HG03135 (cell line): Measurements from ENCODE around the gene CDK18.

Source experiments
- ATAC-seq: cut with Tn5 transposase; IDR thresholded peaks from one replicate; pipeline ENCODE4 v1.9.1; 2021; ENCODE audit warnings: mild to moderate bottlenecking, moderate library complexity; ENCODE audit not compliant: unreplicated experiment

CDK18 gene

GRCh38 chr1:205502111-205502810 lies 2.2 kb upstream of the CDK18 start:
- ATAC-seq: no peak

DNA sequence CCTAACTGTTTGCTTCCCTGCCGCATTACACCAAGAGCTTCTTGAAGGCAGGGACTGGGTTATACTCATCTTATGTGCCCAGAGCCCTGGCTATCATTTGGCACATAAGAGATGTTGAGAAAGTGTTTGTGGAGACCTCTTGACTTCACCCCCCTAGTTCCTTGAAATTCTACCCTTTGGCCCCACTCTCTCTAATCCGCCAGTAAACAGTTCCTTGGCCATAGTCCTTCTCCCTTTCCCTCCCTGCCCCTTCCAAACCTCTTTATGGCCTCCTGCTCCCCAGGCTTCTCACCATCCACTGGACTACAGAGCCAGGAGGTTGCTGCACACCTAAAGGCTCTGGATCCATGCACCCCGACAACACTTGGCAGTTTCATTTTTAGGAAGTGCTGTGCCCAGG lies 1.5 kb upstream of the CDK18 start:
- no peak for ATAC-seq

- ATAC-seq: no peak
Measured at GRCh38 chr1:205505076-205505729, 734 bp downstream of the CDK18 start.

GRCh38 chr1:205505791-205506190 lies 1.3 kb downstream of the CDK18 start:
- ATAC-seq: no peak

- ATAC-seq: no peak
Measured at GRCh38 chr1:205506409-205507200, 2.1 kb downstream of the CDK18 start.

GRCh38 chr1:205508227-205508714 lies 3.8 kb downstream of the CDK18 start:
- no peak for ATAC-seq

GRCh38 chr1:205510308-205510950 lies 6.0 kb downstream of the CDK18 start:
- no peak for ATAC-seq

DNA sequence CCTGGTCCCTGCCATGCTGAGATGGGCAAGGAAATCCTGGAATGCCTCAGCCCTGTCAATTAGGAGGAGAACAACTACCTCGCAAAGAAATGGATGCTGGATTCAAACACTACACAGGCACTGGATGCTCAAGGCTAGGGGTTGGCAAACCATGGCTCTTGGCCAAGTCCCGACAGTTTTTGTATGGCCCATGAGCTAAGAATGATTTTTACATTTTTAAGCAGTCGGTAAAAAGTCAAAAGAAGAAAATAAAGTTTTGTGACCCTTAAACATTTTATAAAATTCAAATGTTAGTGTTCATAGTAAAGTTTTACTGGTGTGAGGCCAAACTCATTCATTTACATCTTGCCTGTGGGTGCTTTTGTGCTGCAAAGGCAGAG lies 6.5 kb downstream of the CDK18 start:
- ATAC-seq: no peak

GRCh38 chr1:205512059-205513045 lies 7.9 kb downstream of the CDK18 start:
- ATAC-seq: no peak

DNA sequence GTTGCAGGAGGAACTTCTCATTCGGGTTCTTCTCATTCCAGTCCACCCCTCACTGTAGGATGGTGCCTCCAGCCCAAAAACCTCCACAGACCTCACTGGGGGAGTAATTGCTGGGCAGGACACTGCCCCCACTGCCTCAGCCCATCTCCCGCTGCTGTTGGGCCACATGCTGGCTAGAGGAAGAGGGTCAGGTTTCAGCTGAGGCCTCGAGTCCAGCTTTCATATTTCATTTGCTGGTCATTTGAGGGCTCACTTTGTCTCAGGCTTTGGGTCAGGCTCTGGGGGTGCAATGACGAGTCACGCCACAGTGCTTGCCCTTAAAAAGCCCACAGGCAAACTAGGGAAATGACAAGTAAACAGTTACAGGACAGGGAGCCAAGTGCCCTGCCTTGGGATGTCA lies 9.3 kb downstream of the CDK18 start:
- ATAC-seq: no peak

GRCh38 chr1:205514211-205515142 lies 10.0 kb downstream of the CDK18 start:
- no peak for ATAC-seq

GRCh38 chr1:205515781-205516253 lies 11.3 kb downstream of the CDK18 start:
- ATAC-seq: no peak

DNA sequence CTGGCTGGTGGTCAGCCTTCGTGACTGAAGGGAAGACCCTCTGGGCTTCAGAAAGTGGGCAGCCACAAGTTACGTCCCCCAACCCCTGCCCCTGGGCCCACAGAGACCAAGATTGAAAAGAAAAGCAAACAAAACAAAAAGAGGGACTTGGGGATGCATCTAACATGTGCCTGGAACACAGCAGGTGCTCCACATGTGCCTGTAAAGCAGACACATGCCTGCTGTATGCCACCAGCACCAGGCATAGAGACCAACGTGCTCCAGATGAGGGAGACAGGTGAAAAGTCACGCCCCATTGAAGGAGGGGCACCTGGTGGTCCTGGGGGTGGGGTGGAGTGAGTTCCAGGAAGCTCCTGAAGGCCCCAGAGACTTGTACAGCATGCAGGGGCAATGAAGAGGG lies 11.9 kb downstream of the CDK18 start:
- no peak for ATAC-seq

DNA sequence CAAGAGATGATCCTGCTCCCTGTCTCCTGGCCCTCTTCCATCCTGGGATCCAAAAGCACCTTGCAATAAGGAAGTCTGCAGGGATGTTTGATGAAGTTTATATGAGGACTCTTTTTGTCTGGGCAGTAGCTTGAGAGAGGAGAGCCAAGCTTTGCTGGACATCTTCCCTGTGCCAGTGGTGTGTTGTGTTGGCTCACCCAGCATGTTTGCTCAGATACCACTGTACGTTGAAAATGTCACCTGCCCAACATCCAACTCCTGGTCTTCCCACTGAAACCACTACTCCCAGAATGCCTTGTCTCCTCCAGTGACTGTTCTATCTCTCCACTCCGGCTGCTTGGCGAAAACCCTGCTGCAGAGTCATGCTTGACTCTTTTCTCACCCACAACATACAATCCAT lies 12.8 kb downstream of the CDK18 start:
- ATAC-seq: no peak

DNA sequence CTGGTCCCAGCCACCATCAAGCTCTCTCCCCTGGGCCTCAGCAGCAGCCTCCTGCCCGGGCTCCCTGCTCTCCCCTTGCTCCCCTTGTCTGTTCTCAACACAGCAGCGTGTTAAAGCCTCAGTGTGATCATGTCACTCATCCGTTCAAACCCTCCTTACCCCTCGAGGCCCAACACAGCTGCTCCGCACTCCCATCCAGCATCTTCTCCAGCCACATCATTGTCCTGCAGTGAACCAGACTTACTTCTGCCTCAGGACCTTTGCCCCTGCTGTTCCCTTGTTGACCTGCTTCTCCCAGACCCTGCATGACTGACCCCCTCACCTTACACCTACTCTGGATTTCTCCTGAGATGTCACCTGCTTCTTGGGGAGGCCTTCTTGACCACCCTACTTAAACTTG lies 13.3 kb downstream of the CDK18 start:
- no peak for ATAC-seq

- no peak for ATAC-seq
Measured at GRCh38 chr1:205518661-205519540, 14.4 kb downstream of the CDK18 start.

DNA sequence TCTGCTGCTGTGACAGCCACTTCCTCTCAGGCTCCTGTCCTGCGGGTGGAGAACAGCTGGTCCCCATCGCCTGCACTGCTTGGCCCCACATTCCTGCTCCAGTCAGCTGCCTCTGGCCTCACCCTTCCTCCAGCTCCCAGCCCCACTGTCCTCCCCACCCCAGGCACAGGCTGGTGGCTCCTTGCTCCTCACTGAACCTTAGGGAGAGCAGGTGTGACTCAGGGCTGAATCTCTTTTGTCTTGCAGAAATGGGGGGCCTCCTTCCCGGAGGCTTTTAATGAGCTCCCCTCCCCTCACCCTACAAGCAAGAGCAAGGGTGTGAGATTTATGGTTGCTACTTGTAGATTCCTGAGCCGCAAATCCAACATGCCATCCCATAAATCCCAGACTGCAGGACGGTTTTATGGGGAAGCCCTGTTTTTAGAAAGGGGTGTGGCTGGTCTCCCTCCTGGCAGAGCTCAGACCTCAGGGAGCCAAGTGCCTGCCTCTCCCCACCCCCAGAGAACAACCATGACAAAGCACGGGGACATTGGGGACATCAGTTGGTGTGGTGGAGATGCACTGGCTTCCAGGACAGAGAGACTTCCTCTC lies 15.2 kb downstream of the CDK18 start:
- ATAC-seq: no peak

DNA sequence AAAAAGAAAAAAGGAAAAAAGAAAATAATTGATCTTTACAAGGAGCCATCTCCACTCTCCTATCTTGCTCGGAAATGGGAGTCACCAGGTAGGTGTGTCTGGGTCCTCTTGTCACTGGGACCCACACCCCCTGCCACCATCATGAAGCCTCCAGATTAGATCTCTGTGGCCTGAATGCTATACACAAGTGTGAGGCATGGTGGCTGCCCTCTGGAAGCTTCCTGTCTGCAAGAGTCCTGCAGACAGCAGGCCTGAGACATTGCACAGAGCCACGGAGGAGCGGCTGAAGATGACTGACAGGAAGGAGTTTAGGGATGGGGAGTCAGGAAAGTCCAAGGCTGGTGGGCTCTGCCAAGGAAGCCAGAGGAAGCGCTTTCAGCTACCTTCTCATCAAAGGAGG lies 16.2 kb downstream of the CDK18 start:
- no peak for ATAC-seq
